ENCODE measurements around the gene UCKL1.

DNA sequence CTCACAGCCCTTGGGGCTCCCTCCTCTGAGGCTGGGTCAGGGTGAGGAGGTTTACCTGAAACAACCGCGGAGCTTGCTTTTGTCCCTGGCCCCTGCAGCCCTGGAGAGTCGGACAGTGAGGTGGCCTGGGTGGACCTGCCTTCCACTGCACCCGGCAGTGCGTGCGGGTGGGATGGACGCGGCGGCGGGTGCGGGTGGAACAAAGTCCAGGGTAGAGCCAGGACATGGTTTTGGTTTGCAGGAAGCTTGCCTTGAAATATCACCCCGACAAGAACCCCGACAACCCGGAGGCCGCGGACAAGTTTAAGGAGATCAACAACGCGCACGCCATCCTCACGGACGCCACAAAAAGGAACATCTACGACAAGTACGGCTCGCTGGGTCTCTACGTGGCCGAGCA, 27.1 kb downstream of the UCKL1 start:
- TF ChIP-seq, protein P1, sequence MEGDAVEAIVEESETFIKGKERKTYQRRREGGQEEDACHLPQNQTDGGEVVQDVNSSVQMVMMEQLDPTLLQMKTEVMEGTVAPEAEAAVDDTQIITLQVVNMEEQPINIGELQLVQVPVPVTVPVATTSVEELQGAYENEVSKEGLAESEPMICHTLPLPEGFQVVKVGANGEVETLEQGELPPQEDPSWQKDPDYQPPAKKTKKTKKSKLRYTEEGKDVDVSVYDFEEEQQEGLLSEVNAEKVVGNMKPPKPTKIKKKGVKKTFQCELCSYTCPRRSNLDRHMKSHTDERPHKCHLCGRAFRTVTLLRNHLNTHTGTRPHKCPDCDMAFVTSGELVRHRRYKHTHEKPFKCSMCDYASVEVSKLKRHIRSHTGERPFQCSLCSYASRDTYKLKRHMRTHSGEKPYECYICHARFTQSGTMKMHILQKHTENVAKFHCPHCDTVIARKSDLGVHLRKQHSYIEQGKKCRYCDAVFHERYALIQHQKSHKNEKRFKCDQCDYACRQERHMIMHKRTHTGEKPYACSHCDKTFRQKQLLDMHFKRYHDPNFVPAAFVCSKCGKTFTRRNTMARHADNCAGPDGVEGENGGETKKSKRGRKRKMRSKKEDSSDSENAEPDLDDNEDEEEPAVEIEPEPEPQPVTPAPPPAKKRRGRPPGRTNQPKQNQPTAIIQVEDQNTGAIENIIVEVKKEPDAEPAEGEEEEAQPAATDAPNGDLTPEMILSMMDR (IDR thresholded peaks at IDR 0.05): no peak
- TF ChIP-seq POLR2A (IDR thresholded peaks at IDR 0.05): no peak
